Omental fat pad (tissue), 4 donors: Measurements from ENCODE around the gene GABARAPL1. TPM values are rescaled to one million over a fixed set of nuclear protein-coding genes. Genes with fewer than 3 reads are reported as not detected.
"Not testable (repeated sequence)": the region's sequence is repeated elsewhere in the genome, so short reads cannot be mapped to it uniquely, and the experiment has no call there.

Source experiments
- ATAC-seq: fragments of 150-250 bp; one replicate; pipeline ENCODE4 v1.9.1; 2016; ENCODE audit warnings: mild to moderate bottlenecking, moderate library complexity; ENCODE audit not compliant: low FRiP score
- DNase-seq: peaks from one replicate; pipeline ENCODE4 v3.0.0-alpha.2; 2019; ENCODE audit warnings: low spot score
- CTCF ChIP-seq, 3 donors: fragments of 450-650 bp; IDR thresholded peaks; one replicate each; pipeline ENCODE4 v1.5.1; 2016 to 2017; ENCODE audit warnings: antibody characterized with exemption in 3 of 3, mild to moderate bottlenecking in 3 of 3, moderate library complexity in 2 of 3
- total RNA-seq, 4 donors: library from RNA; depleted of rRNA; stranded (reverse); fragments of >200 nt; gene quantifications; one replicate each; pipeline ENCODE4 v1.1.0, GENCODE V29; 2016

GABARAPL1 gene
- total RNA-seq, 4 donors from 2014 or later: 165 to 335 (median 268) TPM

GRCh38 chr12:10186299-10186698, 26.4 kb upstream of the GABARAPL1 start:
- ATAC-seq (no peak), DNase-seq (no peak)
- no peak for TF ChIP-seq CTCF (IDR thresholded peaks at IDR 0.05)

- not testable (repeated sequence) for ATAC-seq, DNase-seq
These were observed 25.7 kb upstream of the GABARAPL1 start for GRCh38 chr12:10186958-10187357.

- ATAC-seq (peak; percentile 27), DNase-seq (no peak)
These were observed 23.0 kb upstream of the GABARAPL1 start for GRCh38 chr12:10189653-10190052.

GRCh38 chr12:10190558-10191388, 21.9 kb upstream of the GABARAPL1 start:
- no peak for TF ChIP-seq CTCF (IDR thresholded peaks at IDR 0.05)
- no peak for DNase-seq

More at GRCh38 chr12:10189653-10190052, 23.0 kb upstream of the GABARAPL1 start:
- TF ChIP-seq CTCF (IDR thresholded peaks at IDR 0.05): no peak

GRCh38 chr12:10191865-10192264, 20.8 kb upstream of the GABARAPL1 start:
- ATAC-seq (peak; percentile 87), DNase-seq (no peak)
- TF ChIP-seq CTCF (IDR thresholded peaks at IDR 0.05): no peak

More at GRCh38 chr12:10190558-10191388, 21.9 kb upstream of the GABARAPL1 start:
- ATAC-seq: peak; percentile 73

GRCh38 chr12:10194160-10194670, 18.5 kb upstream of the GABARAPL1 start:
- ATAC-seq (no peak), DNase-seq (no peak)
- no peak for TF ChIP-seq CTCF (IDR thresholded peaks at IDR 0.05)

- ATAC-seq (no peak), DNase-seq (no peak)
- no peak for TF ChIP-seq CTCF (IDR thresholded peaks at IDR 0.05)
These were observed 16.5 kb upstream of the GABARAPL1 start for GRCh38 chr12:10196210-10196609.
